Effector CD4-positive, alpha-beta T cell (primary cell): ENCODE measurements around the gene ART5.
"Not testable (repeated sequence)": the region's sequence is repeated elsewhere in the genome, so short reads cannot be mapped to it uniquely, and the experiment has no call there.

Experiments
- DNase-seq: peaks from one replicate; pipeline ENCODE4 v3.0.0-alpha.2; 2020

The ART5 gene

DNA sequence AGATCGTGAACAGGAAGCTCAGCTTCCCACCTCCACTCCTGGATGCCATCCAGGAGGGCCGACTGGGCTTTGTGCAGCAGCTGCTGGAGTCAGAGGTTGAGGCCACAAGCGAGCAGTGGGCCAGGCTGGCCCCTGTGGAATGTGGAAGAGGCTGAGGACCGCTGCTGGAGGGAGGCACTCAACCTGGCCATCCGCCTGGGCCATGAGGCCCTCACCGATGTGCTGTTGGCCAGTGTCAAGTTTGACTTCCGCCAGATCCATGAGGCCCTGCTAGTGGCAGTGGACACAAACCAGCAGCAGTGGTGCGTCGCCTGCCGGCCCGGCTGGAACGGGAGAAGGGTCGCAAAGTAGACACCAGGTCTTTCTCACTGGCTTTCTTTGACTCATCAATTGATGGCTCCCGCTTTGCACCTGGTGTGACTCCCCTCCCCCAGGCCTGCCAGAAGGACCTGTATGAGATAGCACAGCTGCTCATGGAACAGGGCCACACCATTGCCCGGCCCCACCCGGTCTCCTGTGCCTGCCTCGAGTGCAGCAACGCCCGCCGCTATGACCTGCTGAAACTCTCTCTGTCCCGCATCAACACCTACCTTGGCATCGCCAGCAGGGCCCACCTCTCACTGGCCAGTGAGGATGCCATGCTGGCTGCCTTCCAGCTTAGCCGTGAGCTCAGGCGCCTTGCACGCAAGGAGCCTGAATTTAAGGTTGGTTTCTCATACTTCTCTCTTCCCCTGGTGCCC, 24.9 kb downstream of the ART5 start:
- no peak for DNase-seq

DNA sequence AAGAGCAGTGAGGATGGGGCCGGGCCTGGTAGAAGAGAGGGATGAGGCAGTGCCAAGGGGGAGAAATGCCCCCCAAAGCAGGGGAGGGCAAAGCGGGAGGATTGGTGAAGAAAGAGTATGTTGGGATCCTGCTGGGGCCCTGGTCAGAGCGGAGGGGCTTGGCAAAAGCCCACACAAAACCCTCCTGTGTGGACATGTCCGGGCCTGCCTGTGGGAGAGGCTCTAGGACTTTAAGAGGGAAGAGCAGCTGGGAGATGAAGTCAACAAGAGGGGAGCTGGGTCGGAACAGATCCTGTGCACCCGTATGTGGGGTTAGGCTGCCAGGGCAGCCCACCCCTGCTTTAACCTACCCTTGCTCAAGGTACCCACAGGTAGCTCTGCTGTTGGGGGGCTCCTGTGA, 25.8 kb downstream of the ART5 start:
- DNase-seq: no peak

DNA sequence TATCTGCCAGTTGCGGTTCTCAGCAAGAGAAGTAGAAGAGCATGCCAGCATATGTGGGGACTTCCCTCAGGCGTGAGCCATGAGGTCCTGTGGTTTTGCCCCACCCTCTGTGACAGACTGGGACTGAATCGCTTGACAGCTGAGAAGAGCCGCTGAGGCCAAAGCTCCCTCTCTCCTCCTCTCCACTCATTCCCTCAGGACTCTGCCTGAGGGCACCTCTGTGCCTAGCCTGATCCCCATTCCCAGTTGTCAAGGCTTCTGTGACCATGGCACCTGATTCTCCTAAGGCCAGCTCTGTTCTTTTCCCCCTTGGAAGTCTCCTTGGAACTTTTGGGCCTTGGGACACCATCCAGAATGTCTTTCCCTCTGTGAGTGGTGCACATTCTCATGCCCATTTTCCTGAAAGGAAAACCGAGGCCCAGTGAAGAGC, 27.0 kb downstream of the ART5 start:
- no peak for DNase-seq

DNA sequence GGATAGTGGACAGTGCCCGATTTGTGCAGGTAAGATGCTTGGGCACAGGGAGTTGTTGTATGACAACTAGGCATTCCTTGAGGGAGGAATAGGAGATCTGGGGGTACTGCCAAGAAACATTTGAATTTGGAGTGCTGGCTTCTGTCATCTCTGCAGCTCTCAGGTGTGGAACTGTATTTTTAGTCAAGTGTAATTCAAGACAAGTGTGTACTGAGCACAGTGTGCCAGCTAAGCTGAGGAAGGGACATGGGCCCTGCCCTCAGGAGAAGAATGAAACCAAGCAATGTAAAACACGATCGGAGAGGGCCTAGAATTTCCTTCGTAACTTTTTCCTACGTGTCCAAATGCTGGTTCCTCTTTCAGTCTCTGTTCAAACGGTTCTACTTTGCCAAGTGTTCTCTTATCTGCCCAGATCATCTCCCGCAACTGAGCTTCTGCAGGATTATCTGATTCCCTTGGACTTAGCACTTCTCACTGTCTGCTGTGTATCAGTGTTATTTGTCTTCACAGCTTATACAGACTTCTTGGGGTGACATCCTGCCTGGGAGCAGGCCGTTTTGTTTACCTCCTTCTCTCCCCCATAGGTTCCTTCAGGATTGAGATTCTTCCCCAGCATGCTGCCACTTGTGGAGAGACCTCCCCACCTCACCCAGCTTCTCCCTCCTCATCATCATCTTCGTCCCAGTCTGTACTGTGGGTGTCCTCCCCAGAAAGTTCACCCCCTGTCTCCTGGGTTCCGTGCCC, 27.6 kb downstream of the ART5 start:
- DNase-seq: no peak

DNA sequence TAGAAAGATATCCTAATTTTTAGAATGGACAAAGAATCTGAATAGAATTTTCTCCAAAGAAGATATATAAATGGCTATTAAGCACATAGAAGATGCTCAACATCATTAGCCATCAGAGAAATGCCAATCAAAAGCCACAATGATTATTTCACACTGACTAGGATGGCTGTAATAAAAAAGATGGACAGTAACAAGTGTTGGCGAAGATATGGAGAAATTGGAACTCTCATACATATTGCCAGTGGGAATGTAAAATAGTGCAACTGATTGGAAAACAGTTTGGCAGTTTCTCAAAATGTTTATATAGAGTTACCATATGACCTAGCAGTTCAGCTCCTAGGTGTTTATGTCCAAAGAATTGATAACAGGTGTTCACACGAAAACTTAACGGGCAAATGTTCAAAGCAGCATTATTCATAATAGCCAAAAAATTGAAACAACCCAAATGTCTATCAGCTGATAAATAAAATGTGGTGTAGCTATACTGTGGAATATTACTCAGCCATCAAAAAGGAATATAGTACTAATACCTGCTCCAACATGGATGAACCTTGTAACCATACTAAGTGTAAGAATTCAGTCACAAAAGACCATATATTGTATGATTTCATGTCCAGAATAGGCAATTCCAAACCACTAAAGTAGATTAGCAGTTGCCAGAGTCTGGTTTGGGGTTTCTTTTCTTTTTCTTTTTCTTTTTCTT, 29.7 kb downstream of the ART5 start:
- DNase-seq: no peak

DNA sequence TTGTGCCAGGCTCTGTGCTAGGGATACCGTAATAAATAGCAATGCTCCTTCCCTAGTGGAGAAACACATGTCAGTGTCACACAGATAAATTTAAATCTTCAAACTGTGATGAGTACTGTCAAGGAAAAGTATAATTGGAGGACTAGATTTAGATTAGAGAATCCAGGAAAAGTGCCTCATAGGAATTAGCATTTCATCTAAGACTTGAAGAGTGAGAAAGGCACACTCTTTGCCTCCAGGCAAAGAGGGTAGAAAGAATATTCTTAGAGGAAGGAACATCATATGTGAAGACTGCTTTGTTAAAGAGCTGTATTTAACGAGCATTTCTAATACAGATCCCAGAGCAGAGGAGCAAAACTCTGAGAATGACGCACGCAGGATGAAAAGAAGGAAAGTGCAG, 30.9 kb downstream of the ART5 start:
- no peak for DNase-seq

DNA sequence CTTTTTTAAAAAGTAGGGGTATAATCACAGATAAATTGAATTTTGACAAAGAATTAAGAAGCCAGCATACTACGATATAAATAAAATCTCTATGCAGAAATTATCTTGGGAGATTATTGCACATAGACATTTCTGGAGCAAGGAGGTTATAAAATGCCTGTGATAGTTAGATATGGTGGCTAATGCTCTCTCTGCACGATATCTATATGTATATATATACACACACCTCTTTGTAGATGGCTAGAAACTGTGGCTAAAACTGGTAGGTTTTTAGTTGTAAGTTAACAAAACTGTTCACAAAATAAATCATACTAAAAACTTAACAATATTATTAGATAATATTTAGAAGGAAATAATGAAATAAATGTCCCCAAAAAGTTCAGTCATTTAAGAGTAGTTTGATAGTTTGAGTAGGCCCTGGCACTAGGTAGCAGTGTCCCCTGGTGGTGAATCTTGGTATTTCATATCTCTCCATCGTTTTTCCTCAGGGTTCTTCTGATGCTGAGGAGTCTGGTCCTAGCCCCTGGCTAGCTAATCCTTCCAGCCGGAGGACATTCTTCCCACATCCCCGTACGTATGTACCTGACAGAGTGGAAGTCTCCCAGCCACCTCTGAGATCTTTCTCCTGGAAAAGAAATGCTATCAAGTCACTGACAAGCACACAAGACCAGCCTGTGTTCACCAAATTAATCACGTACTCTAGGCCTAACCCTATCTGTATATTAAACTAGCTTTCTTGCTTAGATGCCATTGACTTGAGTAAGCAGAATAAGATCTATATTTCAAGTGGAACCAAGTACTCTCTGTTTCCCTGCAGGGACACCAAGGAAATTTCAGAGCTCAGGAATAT, 32.2 kb downstream of the ART5 start:
- no peak for DNase-seq

DNA sequence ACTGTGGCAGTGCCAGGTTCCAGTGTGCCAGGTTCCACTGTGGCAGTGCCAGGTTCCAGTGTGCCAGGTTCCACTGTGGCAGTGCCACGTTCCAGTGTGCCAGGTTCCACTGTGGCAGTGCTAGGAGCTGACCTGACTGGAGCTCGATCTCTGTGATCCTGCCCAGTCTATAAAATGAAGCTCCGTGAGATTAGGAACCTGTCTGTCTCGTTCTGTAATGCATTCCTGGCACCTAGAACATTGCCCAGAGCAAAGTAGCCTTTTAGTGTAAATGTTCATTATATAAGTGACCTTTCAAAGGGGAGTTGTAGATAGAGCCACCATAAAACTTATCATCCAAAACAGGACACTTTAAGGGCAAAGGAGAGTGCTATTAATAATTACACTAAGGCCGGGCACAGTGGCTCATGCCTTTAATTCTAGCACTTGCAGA, 36.0 kb downstream of the ART5 start:
- DNase-seq: no peak

DNA sequence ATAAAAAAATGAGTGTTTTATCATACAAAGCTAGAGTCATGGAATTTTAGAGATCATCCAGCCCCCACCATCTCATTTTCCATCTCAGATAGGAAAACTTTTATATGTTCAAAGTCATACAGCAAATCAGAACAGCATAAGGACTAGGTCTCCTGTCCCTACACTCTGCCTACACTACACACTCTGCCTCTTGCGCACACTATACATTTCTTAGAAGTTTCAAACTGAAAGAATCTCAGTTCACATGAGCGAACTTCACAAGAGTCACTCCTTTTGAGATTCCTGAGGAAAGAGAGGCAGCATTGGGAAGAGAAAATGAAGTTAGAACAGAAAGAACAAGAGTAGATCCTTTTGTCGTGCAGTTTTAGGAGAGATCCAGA, 36.5 kb downstream of the ART5 start:
- no peak for DNase-seq

DNA sequence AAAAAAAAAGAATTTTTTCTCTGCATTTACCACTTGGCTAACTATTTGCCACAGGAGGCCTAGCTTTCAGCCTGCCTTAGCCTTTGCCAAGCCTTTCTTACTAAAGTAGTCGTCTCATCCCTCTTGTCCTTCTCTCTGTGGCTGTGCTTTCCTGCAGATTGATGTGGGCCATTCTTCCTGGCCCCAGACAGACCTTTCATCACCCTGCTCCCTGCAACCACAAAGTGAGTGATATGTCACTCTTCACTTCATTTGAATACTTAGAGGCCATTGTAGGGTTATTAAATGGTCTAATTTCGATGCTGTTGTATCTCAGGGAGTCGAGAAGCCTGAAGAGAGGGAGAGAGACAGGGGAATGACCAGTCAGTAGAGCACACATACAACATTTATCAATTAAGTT, 37.6 kb downstream of the ART5 start:
- DNase-seq: no peak

DNA sequence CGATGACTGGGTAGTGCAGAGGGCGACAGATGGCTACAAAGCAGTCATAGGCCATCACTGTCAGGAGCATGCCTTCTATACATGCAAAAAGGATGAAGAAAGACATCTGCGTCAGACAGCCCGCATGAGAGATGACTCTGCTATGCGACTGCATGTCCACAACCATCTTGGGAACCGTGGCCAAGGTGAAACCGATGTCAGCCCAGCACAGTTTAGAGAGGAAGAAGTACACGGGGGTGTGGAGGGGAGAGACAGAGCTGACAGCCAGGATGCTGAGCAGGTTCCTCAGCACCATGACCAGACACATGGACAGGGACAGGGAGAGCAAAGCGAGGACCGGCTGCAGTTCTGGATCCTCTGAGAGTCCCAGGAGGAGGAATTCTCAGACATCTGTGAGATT, 41.6 kb downstream of the ART5 start:
- not testable (repeated sequence) for DNase-seq

DNA sequence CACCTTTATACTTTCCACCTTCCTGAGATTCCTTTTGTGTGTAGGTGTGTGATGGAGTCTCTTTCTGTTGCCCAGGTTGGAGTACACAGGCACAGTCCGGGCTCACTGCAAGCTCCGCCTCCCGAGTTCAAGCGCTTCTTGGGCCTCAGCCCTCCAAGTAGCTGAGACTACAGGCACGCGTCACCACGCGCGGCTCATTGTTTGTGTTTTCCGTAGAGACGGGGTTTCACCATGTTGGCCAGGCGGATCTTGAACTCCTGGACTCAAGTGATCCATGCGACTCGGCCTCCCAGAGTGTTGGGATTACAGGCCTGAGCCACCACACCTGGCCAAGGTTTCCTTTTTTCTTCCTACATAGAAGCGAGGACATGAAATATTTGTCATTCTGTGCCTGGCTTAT, 44.0 kb downstream of the ART5 start:
- DNase-seq: not testable (repeated sequence)

DNA sequence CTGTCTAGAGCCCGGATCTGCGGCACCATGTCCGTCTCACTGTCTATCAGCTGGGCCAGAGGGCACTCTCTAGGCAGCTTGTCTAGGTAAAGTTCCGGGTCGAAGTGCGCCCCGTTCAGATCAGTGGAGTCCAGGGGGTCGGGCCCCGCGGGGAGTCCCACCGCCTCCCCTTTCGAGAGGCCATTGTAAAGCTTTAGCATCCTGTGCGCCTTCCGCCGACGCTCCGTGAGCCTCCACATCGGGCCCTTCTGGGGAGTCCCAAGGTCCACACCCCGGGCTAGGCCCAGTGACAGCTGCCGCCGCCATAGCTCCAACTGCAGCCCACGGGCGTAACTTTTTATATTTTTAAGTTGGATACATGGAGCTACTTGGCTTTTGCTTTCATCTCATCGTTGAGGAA, 50.5 kb downstream of the ART5 start:
- not testable (repeated sequence) for DNase-seq

DNA sequence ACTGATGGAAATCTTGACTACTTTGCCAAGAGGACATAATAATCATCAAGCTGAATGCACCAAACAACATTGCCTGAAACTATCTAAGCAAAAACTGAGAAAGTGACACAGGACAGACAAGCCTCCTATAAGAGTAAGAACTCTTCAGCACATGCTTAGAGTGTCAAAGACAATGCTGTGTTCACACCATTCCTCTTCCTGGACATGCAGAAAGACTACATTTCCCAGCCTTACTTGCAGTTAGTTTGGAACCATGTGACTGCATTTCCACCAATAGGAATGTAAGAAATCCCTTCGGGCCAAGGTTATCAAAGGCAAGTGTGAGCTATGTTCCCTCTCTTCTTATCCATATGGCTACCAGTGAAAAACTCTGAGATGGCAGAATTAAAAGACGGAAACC, 51.6 kb downstream of the ART5 start:
- DNase-seq: not testable (repeated sequence)

DNA sequence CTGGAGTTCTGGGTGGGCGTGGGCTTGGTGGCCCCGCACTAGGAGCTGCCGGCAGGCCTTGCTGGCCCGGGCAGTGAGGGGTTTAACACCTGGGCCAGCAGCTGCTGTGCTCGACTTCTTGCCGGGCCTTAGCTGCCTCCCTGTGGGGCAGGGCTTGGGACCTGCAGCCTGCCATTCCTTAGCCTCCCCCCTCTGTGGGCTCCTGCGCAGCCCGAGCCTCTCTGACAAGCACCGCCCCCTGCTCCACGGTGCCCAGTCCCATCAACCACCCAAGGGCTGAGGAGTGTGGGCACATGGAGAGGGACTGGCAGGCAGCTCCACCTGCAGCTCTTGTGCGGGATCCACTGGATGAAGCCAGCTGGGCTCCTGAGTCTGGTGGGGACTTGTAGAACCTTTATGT, 53.0 kb downstream of the ART5 start:
- DNase-seq: not testable (repeated sequence)
